OCI-LY7 (cell line): ENCODE data around the gene MECR. TPM values are rescaled to one million over a fixed set of nuclear protein-coding genes. Genes with fewer than 3 reads are reported as not detected.

Experiments used
- BruUV-seq: library from RNA; stranded (reverse); fragments of 400-500 nt; replicated peaks from 2 replicates; lab custom pipeline; 2021; lab: Mats Ljungman, UMichigan
- CTCF ChIA-PET: fragments of 300-600 bp; sonication (Branson Sonifier 250); formaldehyde crosslinking; loops from one replicate; lab custom pipeline; 2022; ENCODE audit warnings: antibody characterized with exemption; ENCODE audit not compliant: unreplicated experiment; lab: Charles Lee
- POLR2A ChIA-PET: fragments of 300-600 bp; sonication (Branson Sonifier 250); formaldehyde crosslinking; loops from one replicate; lab custom pipeline; 2022; ENCODE audit warnings: antibody characterized with exemption; lab: Charles Lee
- DNase-seq: peaks from one replicate; pipeline ENCODE4 v3.0.0-alpha.2; 2015; ENCODE audit warnings: low spot score
- H2AFZ ChIP-seq: fragments of 200-600 bp; sonication (generic), shearing (Covaris generic); 2 replicates; pipeline ENCODE4 v1.6.1; 2014; ENCODE audit warnings: mild to moderate bottlenecking, antibody characterized with exemption, low read length, moderate library complexity
- H3K27ac ChIP-seq: fragments of 200-600 bp; sonication (generic); 2 replicates; pipeline ENCODE4 v1.5.1; 2014; ENCODE audit warnings: mixed run types, low read depth, mild to moderate bottlenecking, moderate library complexity, low read length, inconsistent platforms; ENCODE audit not compliant: poor library complexity, severe bottlenecking
- H3K36me3 ChIP-seq: fragments of 200-600 bp; sonication (generic); 2 replicates; pipeline ENCODE4 v1.6.1; 2014; ENCODE audit warnings: mild to moderate bottlenecking, antibody characterized with exemption, low read length, moderate library complexity, mixed read lengths; ENCODE audit not compliant: insufficient read depth
- H3K4me1 ChIP-seq: fragments of 200-600 bp; sonication (generic); 2 replicates; pipeline ENCODE4 v1.5.1; 2014; ENCODE audit warnings: mild to moderate bottlenecking, low read length; ENCODE audit not compliant: insufficient read depth, poor library complexity, severe bottlenecking
- H3K4me2 ChIP-seq: fragments of 200-600 bp; sonication (generic); 2 replicates; pipeline ENCODE4 v1.6.1; 2014; ENCODE audit warnings: mild to moderate bottlenecking, low read length
- H3K4me3 ChIP-seq: fragments of 200-600 bp; sonication (generic); 2 replicates; pipeline ENCODE4 v1.5.1; 2014; ENCODE audit warnings: mild to moderate bottlenecking, low read depth, low read length; ENCODE audit not compliant: poor library complexity, severe bottlenecking
- H3K79me2 ChIP-seq: fragments of 200-600 bp; sonication (generic); 2 replicates; pipeline ENCODE4 v1.6.1; 2016; ENCODE audit warnings: low read depth, mild to moderate bottlenecking, low read length, moderate library complexity, mixed read lengths; ENCODE audit not compliant: insufficient read depth
- H3K9me2 ChIP-seq: fragments of 200-600 bp; sonication (generic); 2 replicates; pipeline ENCODE4 v1.6.1; 2016; ENCODE audit warnings: mild to moderate bottlenecking, low read length, mixed read lengths; ENCODE audit not compliant: insufficient read depth
- H3K9me3 ChIP-seq: fragments of 200-600 bp; sonication (generic); 2 replicates; pipeline ENCODE4 v1.6.1; 2014; ENCODE audit warnings: mild to moderate bottlenecking, mixed run types, low read length, mixed read lengths
- H4K20me1 ChIP-seq: fragments of 200-600 bp; sonication (generic); 2 replicates; pipeline ENCODE4 v1.6.1; 2014; ENCODE audit warnings: mild to moderate bottlenecking, antibody characterized with exemption, low read length, moderate library complexity, mixed read lengths; ENCODE audit not compliant: insufficient read depth
- EZH2phosphoT487 ChIP-seq: fragments of 200-600 bp; sonication (generic); IDR thresholded peaks from 2 replicates; pipeline ENCODE4 v1.6.1; 2018; ENCODE audit warnings: low read depth, borderline replicate concordance, mild to moderate bottlenecking, mixed run types, antibody characterized with exemption, low read length, moderate library complexity, mixed read lengths
- intact Hi-C: fragments of 100-400 bp; cut with micrococcal nuclease; formaldehyde crosslinking; loops from one replicate; pipeline ENCODE4 v1.10.0; 2022; ENCODE audit not compliant: unreplicated experiment
- total RNA-seq, 2 experiments: library from RNA; depleted of rRNA in 1 of 2; stranded (reverse); fragments of >200 nt in 1 of 2; shearing (Covaris generic) in 1 of 2; gene quantifications; 2 replicates each; pipeline ENCODE4 v1.2.3, GENCODE V29; 2014 to 2022
- TF ChIP-seq, protein P1 (sequence below): fragments of 200-600 bp; sonication (generic); conservative IDR thresholded peaks from 2 replicates; pipeline ENCODE4 v1.5.1; 2014; ENCODE audit warnings: mild to moderate bottlenecking, antibody characterized with exemption, low read length, moderate library complexity, mixed read lengths

The MECR gene
- total RNA-seq, 2 experiments from 2014 or later: 33.3 to 33.5 TPM

DNA sequence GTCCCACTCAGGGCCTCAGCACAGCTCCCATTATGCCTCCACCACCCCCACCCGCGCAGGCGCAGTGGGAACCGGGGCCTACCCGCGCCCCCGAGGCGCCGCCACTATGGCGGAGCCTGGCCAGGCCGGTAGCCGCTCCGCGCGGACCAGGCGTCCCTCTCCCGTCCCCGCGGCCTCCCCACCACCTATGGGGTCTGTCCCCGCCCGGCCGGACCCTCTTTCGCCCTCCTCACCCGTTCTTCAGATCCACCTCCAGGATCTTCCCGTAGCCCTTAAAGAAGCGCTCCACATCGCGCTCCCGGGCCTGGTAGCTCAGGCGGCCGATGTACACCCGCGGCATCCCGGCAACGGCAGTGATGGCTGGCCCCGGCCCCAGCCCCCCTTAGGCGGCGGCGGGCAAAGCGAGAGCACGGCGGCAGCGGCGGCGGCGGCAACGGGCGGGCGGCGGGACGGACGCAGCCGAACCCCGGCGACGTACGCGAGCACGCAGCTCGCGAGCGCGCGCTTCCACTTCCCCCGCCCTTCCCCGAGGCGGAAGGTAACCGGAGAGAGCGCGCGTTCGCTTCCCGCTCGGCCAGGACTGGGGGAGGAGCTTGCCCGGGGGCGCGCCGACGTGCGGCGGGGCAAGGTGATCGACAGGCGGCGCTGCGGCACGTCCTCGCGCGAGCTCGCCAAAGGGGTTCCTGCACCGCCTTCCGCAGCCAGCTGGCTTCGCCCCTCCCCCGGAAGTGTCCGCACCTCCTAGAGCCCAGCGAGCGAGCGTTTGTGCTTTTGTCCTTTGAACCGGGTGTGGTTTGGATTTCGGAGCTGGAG lies 49.1 kb downstream of the MECR start, which contains the start of gene SRSF4:
TSS of gene SRSF4 (minus strand) at position 488 of the 813 bp plus-strand sequence. CDS start at position 340, 148 bp downstream.
- peaks cover 50% of the 10 kb centered on the region for H3K79me2 ChIP-seq

DNA sequence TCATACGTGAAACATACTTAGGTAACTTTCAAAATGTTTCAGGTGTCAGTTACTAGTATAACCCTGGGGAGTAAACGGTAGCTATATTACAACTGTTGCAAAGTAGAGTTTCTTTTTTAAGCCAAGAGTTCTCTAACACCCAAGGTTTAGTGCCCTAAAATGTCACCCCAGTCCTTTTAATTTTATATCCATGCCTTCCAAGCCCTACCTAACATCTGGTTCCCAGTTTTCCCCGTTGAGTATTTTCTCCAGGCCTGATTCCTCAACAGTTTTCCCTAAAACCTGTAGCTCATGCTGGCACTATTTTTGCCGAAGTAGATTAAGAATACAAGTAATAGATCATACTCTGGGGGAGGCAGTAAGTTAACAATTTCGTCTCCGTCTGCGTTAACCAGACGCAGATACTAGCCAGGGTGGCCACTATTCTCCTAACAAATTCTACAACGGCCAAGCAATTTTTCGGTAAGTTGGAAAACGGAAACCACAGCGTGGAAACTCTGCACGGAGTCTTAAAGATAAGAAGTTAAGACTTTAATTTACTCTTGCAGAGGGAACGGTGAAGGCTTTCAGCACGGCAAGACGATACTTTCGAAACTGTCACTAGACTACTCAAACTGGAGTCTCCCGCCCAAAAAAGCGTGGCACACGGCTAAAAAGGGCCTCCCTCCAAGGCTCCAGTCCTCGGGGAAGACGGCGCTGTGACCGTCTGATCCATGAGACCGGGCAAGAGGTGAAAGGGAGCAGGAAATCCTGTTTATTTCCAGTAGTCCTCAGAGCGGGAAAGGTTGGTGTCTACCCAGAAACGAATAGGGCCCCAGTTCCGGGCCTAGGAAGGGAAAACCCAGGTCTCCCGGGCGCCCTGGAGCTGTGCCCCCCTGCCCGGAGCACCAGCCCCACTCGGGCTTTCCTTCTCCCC lies 50.0 kb downstream of the MECR start:
- no peak for DNase-seq
- intact Hi-C loops: loop anchor here (5.0 kb wide), 2 partner anchors 298 to 668 kb away; no protein-coding TSS in a partner anchor
- Histone ChIP-seq H3K27ac (peak overlapping the region; percentile 82), H3K79me2 (peaks cover 58% of the 10 kb centered on the region), H4K20me1 (peaks cover 26% of the 10 kb centered on the region), H2AFZ (peak overlapping the region; percentile 3; the same call in 1 of the 2 replicates), H3K4me2 (peak overlapping the region; percentile 95), H3K9me3 (peaks cover 2% of the 10 kb centered on the region; the same call in 1 of the 2 replicates), H3K4me1 (peaks cover 25% of the 10 kb centered on the region), H3K9me2 (no peaks in the 10 kb centered on the region), H3K4me3 (peak overlapping the region; percentile 92), H3K36me3 (peaks cover 53% of the 10 kb centered on the region)
- ChIA-PET POLR2A (interaction anchor here (1.0 to 2.7 kb wide), 4 partner anchors 10 to 267 kb away, joined by 3 to 11 read pairs (median 4); no protein-coding TSS in a partner anchor), CTCF (interaction anchor here (1.5 kb wide), 1 partner anchor 51 kb away, joined by 3 read pairs; no protein-coding TSS in a partner anchor)
- TF ChIP-seq, protein P1, sequence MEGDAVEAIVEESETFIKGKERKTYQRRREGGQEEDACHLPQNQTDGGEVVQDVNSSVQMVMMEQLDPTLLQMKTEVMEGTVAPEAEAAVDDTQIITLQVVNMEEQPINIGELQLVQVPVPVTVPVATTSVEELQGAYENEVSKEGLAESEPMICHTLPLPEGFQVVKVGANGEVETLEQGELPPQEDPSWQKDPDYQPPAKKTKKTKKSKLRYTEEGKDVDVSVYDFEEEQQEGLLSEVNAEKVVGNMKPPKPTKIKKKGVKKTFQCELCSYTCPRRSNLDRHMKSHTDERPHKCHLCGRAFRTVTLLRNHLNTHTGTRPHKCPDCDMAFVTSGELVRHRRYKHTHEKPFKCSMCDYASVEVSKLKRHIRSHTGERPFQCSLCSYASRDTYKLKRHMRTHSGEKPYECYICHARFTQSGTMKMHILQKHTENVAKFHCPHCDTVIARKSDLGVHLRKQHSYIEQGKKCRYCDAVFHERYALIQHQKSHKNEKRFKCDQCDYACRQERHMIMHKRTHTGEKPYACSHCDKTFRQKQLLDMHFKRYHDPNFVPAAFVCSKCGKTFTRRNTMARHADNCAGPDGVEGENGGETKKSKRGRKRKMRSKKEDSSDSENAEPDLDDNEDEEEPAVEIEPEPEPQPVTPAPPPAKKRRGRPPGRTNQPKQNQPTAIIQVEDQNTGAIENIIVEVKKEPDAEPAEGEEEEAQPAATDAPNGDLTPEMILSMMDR: no peak
- no peak for TF ChIP-seq EZH2phosphoT487
- no TSS peak for BruUV-seq

More for the DNA sequence above, 49.1 kb downstream of the MECR start, which contains the start of gene SRSF4:
- Histone ChIP-seq H3K9me3 (no peaks in the 10 kb centered on the region), H4K20me1 (peaks cover 26% of the 10 kb centered on the region), H3K4me3 (peak within 1 kb of the TSS; percentile 92), H2AFZ (peak within 1 kb of the TSS; percentile 92), H3K4me2 (peak within 1 kb of the TSS; percentile 97), H3K9me2 (no peaks in the 10 kb centered on the region), H3K36me3 (peaks cover 44% of the 10 kb centered on the region), H3K4me1 (peaks cover 25% of the 10 kb centered on the region), H3K27ac (peak within 1 kb of the TSS; percentile 82)
- DNase-seq: peak; percentile 99
- TF ChIP-seq, protein P1: peak; percentile 79
- TF ChIP-seq EZH2phosphoT487: no peak
- CTCF ChIA-PET: interaction anchor here (0.5 to 1.5 kb wide), 10 partner anchors 18 to 1609 kb away, joined by 3 to 5 read pairs (median 3); no protein-coding TSS in a partner anchor
- no TSS peak for BruUV-seq
- POLR2A ChIA-PET: interaction anchor here (0.8 to 2.7 kb wide), 8 partner anchors 11 to 336 kb away, joined by 3 to 11 read pairs (median 4); partner anchors contain the start of gene MECR
- intact Hi-C loops: loop anchor here (5.0 kb wide), 2 partner anchors 299 to 669 kb away; no protein-coding TSS in a partner anchor
